Common myeloid progenitor, CD34-positive (primary cell): ENCODE measurements around the gene SHISA5. TPM values are rescaled to one million over a fixed set of nuclear protein-coding genes. Genes with fewer than 3 reads are reported as not detected.
A peak's percentile ranks its signal among the peaks of the same experiment; 100 is the strongest.
"Not testable (repeated sequence)": the region's sequence is repeated elsewhere in the genome, so short reads cannot be mapped to it uniquely, and the experiment has no call there.

Source experiments
- CTCF ChIA-PET: fragments of 350-600 bp; sonication (Branson Sonifier 250); formaldehyde crosslinking; loops from one replicate; lab custom pipeline; 2021; ENCODE audit warnings: antibody characterized with exemption; lab: Charles Lee
- POLR2A ChIA-PET: fragments of 350-600 bp; sonication (Branson Sonifier 250); formaldehyde crosslinking; loops from one replicate; lab custom pipeline; 2021; ENCODE audit warnings: antibody characterized with exemption; lab: Charles Lee
- DNase-seq, 3 donors: peaks; one replicate each; pipeline versions ENCODE4 v3.0.0 to v3.0.0-alpha.2; 2013
- H3K27ac ChIP-seq, 2 experiments: 1 replicate in 1 of 2; 2 replicates in 1 of 2; pipeline ENCODE4 v1.7.0; 2013; ENCODE audit warnings: inconsistent platforms in 2 of 2, low read length in 2 of 2, mild to moderate bottlenecking in 2 of 2, low read depth in 1 of 2, moderate library complexity in 1 of 2; ENCODE audit not compliant: severe bottlenecking in 2 of 2, insufficient read depth in 1 of 2, poor library complexity in 1 of 2
- H3K27me3 ChIP-seq, 5 experiments: replicated peaks in 2 of 5; 1 replicate in 3 of 5; 2 replicates in 2 of 5; pipeline versions ENCODE4 v1.6.1 to v1.7.0; 2013; ENCODE audit warnings: low read length in 4 of 5, mild to moderate bottlenecking in 2 of 5, moderate library complexity in 2 of 5, inconsistent platforms in 1 of 5; ENCODE audit not compliant: insufficient read depth in 5 of 5, control insufficient read depth in 4 of 5
- H3K36me3 ChIP-seq, 4 experiments: 1 replicate in 2 of 4; 2 replicates in 2 of 4; pipeline versions ENCODE4 v1.6.1 to v1.7.0; 2013; ENCODE audit warnings: low read length in 3 of 4, control low read depth in 1 of 4, mild to moderate bottlenecking in 1 of 4; ENCODE audit not compliant: control insufficient read depth in 4 of 4, insufficient read depth in 4 of 4
- H3K4me1 ChIP-seq, 4 experiments: 1 replicate in 3 of 4; 2 replicates in 1 of 4; pipeline versions ENCODE4 v1.6.1 to v1.7.1; 2013; ENCODE audit warnings: low read length in 3 of 4, mild to moderate bottlenecking in 3 of 4, control low read depth in 1 of 4, inconsistent platforms in 1 of 4, moderate library complexity in 1 of 4; ENCODE audit not compliant: control insufficient read depth in 4 of 4, insufficient read depth in 4 of 4; ENCODE audit errors: control extremely low read depth in 1 of 4
- H3K4me3 ChIP-seq, 7 experiments: 1 replicate in 4 of 7; 2 replicates in 3 of 7; pipeline versions ENCODE4 v1.5.1 to v1.7.0; 2013; ENCODE audit warnings: mild to moderate bottlenecking in 7 of 7, low read length in 6 of 7, moderate library complexity in 6 of 7, inconsistent platforms in 2 of 7, low read depth in 2 of 7, control low read depth in 1 of 7; ENCODE audit not compliant: insufficient read depth in 4 of 7, control insufficient read depth in 1 of 7; ENCODE audit errors: extremely low read depth in 1 of 7
- H3K9me3 ChIP-seq, 5 experiments: 1 replicate in 4 of 5; 2 replicates in 1 of 5; pipeline versions ENCODE4 v1.6.1 to v1.7.1; 2013; ENCODE audit warnings: low read length in 4 of 5, mild to moderate bottlenecking in 2 of 5, inconsistent platforms in 1 of 5, low read depth in 1 of 5, moderate library complexity in 1 of 5; ENCODE audit not compliant: control insufficient read depth in 4 of 5, insufficient read depth in 2 of 5; ENCODE audit errors: control extremely low read depth in 1 of 5
- WGBS: methylation state at CpG from one replicate; pipeline ENCODE4 v1.1.5; 2013; ENCODE audit not compliant: insufficient coverage; 5-methylcytosine and 5-hydroxymethylcytosine counted together
- polyA plus RNA-seq: library from polyadenylated mRNA; unstranded; fragments of 120-200 nt; gene quantifications from one replicate; pipeline ENCODE4 v1.2.1, GENCODE V29; 2013

The SHISA5 gene, protein sequence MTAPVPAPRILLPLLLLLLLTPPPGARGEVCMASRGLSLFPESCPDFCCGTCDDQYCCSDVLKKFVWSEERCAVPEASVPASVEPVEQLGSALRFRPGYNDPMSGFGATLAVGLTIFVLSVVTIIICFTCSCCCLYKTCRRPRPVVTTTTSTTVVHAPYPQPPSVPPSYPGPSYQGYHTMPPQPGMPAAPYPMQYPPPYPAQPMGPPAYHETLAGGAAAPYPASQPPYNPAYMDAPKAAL
- 83.7 TPM for polyA plus RNA-seq

- WGBS: 1% methylated on average over 49 of the region's 66 CpGs
- no peaks in the 10 kb centered on the region for H3K9me3 ChIP-seq
- H3K4me3 ChIP-seq: peak within 1 kb of the TSS; percentile 42 to 78 (median 66)
- H3K27me3 ChIP-seq: no peaks in the 10 kb centered on the region
- peak; percentile 8 to 55 (median 29) for DNase-seq
- POLR2A ChIA-PET: interaction anchor here (0.7 kb wide), 1 partner anchor 38 kb away, joined by 3 read pairs; a partner anchor contains a TSS
- peaks cover 0 to 32% (median 20%) of the 10 kb centered on the region in 4 experiments for H3K4me1 ChIP-seq
- CTCF ChIA-PET: interaction anchor here (1.0 to 6.9 kb wide), 7 partner anchors 12 to 71 kb away, joined by 3 to 44 read pairs (median 4); a partner anchor contains a TSS
- no peak within 1 kb of the TSS for H3K27ac ChIP-seq
- no peaks in the 10 kb centered on the region for H3K36me3 ChIP-seq
Observed at GRCh38 chr3:48504051-48504946, at the start of gene SHISA5. TSS of gene SHISA5 (minus strand) at chr3:48504174. CDS start at chr3:48504094, 80 bp downstream.

GRCh38 chr3:48553361-48553760, 49.4 kb upstream of the SHISA5 start:
- 72% methylated on average over 4 of the region's 5 CpGs for whole genome bisulfite sequencing
- no peaks in the 10 kb centered on the region for H3K9me3 ChIP-seq
- no peak overlapping the region for H3K27ac ChIP-seq
- POLR2A ChIA-PET: interaction anchor here (0.6 to 0.9 kb wide), 4 partner anchors 11 to 766 kb away, joined by 3 read pairs; partner anchors contain the start of gene ZNF589
- no peak for DNase-seq
- CTCF ChIA-PET: interaction anchor here (0.7 to 7.7 kb wide), 10 partner anchors 8 to 278 kb away, joined by 3 to 48 read pairs (median 4); no protein-coding TSS in a partner anchor
- H3K4me3 ChIP-seq: no peak overlapping the region
- no peaks in the 10 kb centered on the region for H3K27me3 ChIP-seq
- peaks cover 0 to 53% (median 34%) of the 10 kb centered on the region in 4 experiments for H3K4me1 ChIP-seq
- no peaks in the 10 kb centered on the region for H3K36me3 ChIP-seq

- ChIA-PET CTCF (interaction anchor here (1.2 to 7.7 kb wide), 6 partner anchors 13 to 152 kb away, joined by 3 to 48 read pairs (median 6); no protein-coding TSS in a partner anchor), POLR2A (no interaction called here)
- no peak overlapping the region for H3K27ac ChIP-seq
- H3K4me1 ChIP-seq: peaks cover 0 to 44% (median 30%) of the 10 kb centered on the region in 4 experiments
- H3K9me3 ChIP-seq: no peaks in the 10 kb centered on the region
- peaks cover 0 to 5% (median under 1%) of the 10 kb centered on the region in 4 experiments for H3K36me3 ChIP-seq
- 89% methylated on average over 12 of the region's 14 CpGs for WGBS
- H3K4me3 ChIP-seq: no peak overlapping the region
- DNase-seq: no peak
- H3K27me3 ChIP-seq: no peaks in the 10 kb centered on the region
Observed at GRCh38 chr3:48552111-48552951, 48.4 kb upstream of the SHISA5 start.

DNA sequence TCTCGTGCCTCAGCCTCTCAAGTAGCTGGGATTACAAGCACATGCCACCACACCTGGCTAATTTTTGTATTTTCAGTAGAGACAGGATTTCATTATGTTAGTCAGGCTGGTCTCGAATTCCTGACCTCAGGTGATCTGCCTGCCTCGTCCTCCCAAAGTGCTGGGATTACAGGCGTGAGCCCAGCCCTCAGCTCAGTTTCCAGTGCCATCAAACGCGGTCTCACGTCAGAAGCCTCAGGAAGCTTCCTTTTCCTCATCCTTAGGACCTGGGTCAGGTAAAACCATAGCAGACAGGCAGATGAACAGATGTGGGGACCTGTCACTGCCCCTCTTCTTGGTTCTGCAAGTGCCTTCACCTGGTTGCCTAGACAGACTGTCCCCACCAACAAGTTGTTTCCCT, 47.7 kb upstream of the SHISA5 start:
- H3K4me3 ChIP-seq, DNase-seq, H3K9me3 ChIP-seq, H3K27ac ChIP-seq, POLR2A ChIA-PET, H3K27me3 ChIP-seq: not testable (repeated sequence)
- peaks cover 0 to 41% (median 26%) of the 10 kb centered on the region in 4 experiments for H3K4me1 ChIP-seq
- peaks cover 0 to 10% (median 3%) of the 10 kb centered on the region in 4 experiments for H3K36me3 ChIP-seq
- CTCF ChIA-PET: interaction anchor here (1.6 to 7.7 kb wide), 3 partner anchors 12 to 151 kb away, joined by 3 to 48 read pairs (median 5); no protein-coding TSS in a partner anchor
- 96% methylated on average over 6 of the region's 7 CpGs for WGBS

GRCh38 chr3:48548729-48549705, 45.0 kb upstream of the SHISA5 start:
- no peaks in the 10 kb centered on the region for H3K9me3 ChIP-seq
- peak; percentile 73 to 87 (median 82) for DNase-seq
- peaks cover 0 to 19% (median 4%) of the 10 kb centered on the region in 4 experiments for H3K36me3 ChIP-seq
- peaks cover 0 to 24% (median 18%) of the 10 kb centered on the region in 4 experiments for H3K4me1 ChIP-seq
- no peak overlapping the region for H3K27ac ChIP-seq
- 80% methylated on average over 5 of the region's 10 CpGs for WGBS
- H3K4me3 ChIP-seq: no peak overlapping the region
- ChIA-PET POLR2A (no interaction called here), CTCF (interaction anchor here (0.7 to 7.7 kb wide), 23 partner anchors 9 to 278 kb away, joined by 3 to 48 read pairs (median 5); partner anchors contain the start of genes CCDC51, PFKFB4, TMA7 and UCN2)
- no peaks in the 10 kb centered on the region for H3K27me3 ChIP-seq
